HG03439 (cell line): Measurements from ENCODE around the gene UBE2J2.

Source experiments
- ATAC-seq: cut with Tn5 transposase; IDR thresholded peaks from one replicate; pipeline ENCODE4 v1.9.1; 2021; ENCODE audit warnings: mild to moderate bottlenecking, moderate library complexity; ENCODE audit not compliant: unreplicated experiment

Gene UBE2J2

DNA sequence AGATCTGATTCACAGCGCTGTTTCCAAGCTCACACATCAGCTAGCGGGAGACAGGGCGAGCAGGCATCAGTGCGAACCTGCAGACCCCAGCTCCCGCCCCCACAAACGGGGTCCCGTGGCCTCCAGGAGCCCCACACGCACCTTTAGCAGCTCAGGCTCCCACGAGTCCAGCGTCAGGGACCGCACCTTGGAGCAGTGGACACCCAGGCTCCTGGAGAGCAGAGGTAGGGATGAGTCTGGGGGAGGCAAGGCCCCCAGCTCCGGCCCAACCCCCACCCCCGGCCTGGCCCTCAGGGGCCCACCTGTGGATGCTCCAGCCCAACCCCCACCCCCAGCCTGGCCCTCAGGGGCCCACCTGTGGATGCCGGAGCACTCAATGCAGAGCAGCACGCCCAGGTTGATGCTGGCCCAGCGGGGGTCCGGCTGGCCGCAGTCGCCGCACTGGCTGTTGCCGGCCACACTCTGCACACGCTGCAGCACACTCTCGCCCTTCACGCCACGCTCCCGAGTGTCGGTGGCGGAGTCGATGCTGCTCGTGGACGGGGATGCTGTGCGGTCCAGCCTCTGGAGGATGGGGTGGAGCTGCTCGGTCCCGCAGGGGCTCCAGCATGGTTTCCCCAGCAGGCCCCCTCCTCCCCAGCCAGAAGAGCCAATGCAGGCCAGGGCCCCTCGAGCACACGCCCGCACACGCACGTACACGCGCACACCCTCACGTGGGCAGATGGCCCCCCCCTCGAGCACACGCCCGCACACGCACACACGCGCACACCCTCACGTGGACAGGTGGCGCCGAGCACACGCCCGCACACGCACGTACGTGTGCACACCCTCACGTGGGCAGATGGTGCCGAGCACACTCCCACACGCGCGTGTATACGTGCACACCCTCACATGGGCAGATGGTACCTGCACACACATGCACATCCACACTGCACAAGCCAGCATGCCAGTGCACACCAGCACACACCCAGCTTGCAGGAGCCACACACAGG lies 22.7 kb upstream of the UBE2J2 start:
- no peak for ATAC-seq

DNA sequence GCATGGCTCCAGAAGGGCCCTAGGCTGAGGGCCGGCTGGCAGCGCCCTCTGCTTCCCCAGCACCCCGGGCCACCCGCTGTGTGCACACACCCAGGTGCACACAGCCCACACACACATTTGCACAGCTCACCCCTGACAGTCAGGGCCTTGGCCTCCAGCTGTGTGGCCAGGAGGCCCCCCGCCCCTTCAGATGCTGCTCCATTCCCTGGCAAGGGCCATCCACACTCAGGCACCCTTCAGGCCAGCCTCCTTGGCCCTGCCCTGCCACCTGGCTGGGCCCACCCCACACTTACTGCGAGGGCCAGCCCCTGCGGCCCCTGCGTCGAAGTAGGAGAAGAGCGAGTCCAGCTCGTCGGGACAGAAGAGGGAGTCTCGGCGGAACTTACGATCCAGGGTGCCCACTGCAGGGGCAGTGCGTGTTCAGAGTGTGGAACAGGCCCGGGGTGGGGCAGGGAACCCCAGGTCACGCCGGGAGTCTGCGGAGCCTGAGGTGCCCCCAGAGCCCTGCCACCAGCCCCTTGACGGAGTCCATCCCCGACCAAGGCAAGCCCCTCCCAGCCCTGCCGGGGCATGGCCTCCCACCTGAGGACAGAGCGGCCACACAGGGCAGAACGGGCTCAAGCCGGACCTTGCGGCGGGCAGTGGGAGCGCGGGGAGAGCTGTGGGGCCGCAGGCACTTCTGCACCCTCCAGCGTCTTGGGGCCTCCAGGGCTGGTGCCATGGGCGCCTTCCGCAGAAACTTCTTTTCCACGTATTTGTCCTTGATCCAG lies 21.7 kb upstream of the UBE2J2 start:
- ATAC-seq, result no peak

DNA sequence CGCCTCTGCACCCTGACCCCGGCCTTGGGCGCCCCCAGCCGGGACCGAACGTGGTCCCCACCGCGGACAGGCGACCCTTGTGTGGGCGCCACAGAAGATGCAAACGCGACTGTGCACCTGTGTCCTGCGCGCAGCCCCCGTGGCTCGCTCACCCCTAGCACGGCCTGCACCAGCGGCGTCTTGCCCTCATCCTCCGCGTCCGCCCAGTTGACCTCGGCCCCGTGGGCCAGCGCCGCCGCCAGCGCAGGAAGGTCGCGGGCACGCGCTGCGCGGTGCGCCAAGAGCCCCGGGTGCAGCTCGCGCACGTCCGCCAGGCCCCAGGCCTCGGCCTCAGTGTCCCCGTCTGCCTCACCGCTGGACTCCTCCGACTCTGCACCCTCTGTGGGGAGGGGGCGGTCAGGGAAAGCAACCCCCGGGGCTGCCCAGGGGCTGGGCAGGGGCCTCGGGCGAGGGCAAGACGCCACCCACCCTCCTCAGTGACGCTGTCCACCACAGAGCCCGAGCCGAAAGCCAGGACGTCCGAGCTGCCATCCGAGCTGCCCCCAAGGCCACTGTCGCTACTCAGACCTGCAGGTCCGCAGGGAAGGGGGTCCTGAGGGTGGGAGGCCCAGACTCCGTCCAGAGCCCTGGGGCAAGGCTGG lies 20.7 kb upstream of the UBE2J2 start:
- ATAC-seq, result no peak

DNA sequence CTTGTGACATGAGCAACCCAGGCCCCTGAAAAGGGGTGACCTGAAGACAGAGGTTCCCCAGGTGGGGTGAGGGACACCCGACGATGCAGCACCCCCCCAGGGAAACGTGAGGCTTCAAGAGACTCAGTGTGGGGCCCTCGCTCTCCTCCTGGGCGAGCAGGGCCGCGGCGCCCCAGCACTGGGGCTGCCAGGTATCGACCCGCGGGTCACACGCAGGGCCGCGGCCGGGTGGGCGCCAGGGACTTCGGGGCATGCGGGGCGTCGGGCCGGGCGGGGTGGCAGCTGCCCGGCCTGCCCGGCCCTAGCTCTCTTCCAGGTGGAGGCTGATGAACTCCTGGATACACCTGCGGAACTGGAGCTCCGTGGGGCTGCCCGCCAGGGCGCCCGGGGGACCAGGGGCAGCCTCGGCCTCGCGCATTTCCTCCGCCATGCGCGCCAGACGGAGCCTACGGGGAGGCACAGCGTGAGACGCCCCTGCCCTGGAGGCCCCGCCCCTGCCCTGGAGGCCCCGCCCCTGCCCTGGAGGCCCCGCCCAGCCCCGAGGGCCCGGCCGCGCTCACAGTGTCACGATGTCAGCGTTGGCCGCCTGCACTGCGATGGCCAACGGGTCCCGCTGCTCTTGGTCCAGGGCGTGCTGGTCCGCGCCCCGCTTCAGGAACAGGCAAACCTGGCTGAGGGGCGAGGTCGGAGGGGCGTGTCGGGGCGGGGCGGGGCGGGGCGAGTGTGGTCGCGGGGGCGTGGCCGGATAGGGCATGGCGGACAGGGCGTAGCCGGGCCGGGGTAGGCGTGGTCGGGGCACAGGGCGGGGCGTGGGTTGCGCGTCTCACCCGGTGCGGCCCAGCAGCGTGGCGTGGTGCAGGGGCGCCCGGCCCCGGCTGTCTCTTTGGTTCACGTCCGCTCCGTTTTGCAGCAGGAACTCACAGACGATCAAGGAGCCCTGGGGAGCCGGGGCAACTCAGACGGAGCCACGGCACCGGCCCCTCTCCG lies 19.9 kb upstream of the UBE2J2 start:
- ATAC-seq, result no peak

DNA sequence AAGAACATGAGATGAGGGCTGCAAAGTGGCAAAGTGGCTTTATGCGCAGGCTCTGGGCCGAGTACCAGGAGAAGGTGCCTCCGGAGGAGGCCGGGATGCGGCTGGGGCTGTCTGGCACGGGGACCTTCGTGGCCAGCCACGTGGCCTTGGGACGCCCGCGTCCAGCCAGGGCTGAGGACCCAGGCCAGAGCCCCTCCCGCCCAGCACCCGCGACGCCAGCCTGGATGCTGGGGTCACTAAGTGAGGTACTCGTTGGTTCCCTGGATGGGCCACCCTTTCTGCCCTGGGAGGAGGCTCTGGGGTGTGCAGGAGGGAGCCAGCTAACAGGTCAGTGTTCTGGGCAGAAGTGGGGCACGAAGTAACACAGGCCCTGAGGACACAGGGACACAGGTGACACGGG lies 19.2 kb upstream of the UBE2J2 start:
- no peak for ATAC-seq

DNA sequence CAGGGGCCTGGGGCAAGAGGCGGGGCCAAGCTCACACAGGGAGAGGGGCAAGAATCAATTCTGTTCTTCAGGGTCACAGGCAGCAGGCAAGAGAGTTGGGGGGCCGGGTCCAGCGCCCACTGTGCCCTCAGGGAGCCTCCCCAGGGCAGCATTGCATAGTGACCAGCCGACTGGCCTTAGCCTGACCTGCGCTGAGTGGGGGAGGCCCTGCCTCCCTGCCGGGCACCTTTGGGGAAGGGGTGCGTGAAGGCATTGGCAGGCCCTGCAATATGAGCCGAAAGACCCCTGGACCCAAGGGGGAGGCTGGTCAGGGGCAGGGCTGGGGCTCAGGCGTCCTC lies 18.8 kb upstream of the UBE2J2 start:
- no peak for ATAC-seq

DNA sequence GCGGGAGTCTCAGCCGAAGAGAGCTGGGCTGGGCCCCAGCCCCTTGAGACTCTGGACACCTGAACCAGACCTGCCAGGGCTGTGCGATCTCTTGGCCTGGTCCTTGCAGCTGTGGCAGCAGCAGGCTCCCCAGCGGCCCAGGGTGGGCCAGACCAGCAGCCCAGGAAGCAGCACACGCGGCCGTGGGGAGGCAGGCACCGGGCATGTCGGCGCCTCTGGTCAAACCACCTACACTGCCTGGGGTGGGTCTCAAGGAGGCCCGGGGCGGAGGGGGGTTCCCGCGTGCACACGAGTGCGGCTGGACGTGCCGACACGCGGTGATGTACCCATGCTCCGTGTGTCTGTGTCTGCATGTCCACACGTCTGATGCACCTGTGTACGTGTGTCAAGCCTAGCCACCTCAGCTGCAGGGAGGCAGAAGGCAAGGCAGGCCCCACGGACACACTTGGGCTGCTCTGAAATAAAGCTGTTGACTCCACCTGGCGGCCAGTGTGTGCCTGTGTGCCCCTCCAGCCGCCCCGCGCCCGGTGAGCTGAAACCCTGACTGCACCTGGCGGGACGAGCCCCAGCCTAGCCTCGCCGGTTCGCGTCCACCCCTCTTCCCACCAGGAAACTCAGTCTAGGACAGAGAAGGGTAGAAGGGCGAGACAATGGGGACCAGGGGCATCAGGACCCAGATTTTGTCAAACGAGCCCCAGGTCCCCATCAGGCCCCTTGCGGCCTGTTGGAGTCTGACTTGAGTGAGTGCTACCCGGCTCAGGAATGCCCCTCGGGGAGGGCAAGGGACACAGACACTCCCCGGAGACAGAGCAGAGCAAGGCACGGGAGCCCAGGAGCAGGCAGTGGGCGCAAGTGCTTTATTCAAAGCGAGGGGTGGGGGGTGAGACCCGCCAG lies 18.1 kb upstream of the UBE2J2 start:
- no peak for ATAC-seq

DNA sequence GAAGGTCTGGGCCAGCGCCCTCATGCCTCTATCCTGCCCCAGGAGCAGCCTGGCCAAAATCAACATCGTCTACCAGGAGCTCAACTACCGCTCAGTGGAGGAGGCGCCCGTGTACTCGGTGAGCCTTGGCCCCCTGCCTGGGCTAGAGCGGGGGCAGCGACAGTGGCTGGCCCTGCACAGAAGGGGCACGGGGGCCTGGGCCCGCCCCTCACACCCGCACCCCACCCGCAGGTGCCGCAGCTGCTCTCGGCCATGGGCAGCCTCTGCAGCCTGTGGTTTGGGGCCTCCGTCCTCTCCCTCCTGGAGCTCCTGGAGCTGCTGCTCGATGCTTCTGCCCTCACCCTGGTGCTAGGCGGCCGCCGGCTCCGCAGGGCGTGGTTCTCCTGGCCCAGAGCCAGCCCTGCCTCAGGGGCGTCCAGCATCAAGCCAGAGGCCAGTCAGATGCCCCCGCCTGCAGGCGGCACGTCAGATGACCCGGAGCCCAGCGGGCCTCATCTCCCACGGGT lies 17.4 kb upstream of the UBE2J2 start:
- ATAC-seq, result no peak

DNA sequence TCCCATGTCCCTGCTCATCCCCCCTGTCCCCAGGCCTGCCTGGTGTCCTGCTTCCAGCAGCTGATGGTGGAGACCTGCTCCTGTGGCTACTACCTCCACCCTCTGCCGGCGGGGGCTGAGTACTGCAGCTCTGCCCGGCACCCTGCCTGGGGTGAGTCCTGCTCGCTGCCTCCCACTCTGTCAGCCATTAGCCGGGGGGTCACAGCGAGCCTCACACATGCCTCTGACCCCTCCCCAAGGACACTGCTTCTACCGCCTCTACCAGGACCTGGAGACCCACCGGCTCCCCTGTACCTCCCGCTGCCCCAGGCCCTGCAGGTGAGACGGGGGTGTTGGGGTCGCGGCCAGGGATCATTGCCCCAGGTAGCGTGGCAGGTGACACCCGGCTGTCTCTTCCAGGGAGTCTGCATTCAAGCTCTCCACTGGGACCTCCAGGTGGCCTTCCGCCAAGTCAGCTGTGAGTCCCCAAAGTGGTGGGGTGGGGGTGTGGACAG lies 16.6 kb upstream of the UBE2J2 start:
- no peak for ATAC-seq

DNA sequence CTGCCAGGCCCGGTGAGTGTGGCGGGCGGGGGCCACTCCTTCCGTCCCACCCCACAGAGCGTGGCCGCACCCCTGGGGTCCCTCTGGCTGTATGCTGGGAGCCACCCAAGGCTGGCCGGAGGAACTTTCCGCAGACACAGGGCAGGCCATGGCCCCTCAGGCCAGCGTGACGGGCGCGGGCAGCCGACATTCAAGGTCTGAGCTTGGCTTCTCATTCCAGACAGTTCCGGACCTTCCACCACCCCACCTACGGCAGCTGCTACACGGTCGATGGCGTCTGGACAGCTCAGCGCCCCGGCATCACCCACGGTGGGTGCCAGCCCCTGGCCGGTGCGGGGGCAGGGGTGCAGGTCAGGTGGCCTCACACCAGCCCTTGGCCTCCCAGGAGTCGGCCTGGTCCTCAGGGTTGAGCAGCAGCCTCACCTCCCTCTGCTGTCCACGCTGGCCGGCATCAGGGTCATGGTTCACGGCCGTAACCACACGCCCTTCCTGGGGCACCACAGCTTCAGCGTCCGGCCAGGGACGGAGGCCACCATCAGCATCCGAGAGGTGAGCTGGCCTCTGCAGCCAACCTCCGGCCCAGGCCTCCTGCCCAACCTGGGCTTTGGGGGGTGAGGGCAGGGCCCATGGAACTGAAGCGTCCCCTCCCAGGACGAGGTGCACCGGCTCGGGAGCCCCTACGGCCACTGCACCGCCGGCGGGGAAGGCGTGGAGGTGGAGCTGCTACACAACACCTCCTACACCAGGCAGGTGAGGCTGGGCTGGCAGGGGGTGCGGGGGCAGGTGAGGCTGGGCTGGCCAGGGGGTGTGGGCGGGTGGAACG lies 13.8 kb upstream of the UBE2J2 start:
- no peak for ATAC-seq

DNA sequence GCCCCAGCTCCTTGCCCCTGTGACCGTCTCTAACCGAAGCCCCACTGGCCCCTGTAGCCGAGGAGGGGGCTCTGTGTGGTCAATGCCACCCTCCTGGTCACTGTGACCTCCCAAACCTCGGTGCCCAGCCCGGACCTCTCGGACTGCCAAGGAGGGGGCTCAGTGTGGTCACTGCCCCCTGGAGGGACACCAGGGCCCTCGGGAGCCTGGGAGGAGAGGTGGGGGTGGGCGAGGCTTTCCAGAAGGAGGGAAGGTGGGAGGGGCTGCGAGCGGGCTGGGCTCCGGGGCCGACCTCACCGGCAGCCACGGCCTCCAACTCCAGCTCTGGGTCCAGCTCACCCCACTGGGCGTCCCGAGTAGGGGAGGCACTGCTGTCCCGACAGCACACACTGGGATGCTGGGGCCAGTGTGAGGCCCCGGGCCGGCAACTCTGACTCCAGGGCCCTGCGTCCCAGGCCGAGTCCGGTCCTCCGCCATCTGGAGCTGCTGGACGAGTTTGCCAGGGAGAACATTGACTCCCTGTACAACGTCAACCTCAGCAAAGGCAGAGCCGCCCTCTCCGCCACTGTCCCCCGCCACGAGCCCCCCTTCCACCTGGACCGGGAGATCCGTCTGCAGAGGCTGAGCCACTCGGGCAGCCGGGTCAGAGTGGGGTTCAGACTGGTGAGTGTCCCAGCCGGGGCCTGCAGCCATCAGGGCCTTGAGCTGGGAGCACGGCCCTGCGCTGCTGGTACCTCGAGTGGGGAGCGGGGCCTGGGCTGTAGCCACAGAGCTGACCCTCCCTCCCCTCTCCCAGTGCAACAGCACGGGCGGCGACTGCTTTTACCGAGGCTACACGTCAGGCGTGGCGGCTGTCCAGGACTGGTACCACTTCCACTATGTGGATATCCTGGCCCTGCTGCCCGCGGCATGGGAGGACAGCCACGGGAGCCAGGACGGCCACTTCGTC lies 12.9 kb upstream of the UBE2J2 start:
- no peak for ATAC-seq

DNA sequence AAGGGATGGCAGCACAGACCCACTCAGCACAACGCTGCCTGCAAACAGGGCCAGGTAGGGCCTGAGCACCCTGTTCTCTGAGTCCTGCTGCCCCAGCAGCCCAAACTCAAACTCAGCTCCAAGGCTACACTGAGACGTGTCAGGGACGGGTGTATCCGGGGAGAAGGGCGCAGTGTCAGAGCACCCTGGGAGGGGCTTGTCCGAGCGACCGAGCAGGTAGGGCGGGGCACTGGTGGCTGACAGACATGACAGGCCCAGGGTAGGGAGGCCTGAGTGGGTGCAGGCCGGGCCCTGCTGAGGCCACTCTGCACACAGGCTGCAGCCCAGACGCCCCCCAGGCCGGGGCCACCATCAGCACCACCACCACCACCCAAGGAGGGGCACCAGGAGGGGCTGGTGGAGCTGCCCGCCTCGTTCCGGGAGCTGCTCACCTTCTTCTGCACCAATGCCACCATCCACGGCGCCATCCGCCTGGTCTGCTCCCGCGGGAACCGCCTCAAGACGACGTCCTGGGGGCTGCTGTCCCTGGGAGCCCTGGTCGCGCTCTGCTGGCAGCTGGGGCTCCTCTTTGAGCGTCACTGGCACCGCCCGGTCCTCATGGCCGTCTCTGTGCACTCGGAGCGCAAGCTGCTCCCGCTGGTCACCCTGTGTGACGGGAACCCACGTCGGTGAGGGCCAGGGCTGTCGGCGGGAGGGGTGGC lies 12.1 kb upstream of the UBE2J2 start:
- no peak for ATAC-seq

DNA sequence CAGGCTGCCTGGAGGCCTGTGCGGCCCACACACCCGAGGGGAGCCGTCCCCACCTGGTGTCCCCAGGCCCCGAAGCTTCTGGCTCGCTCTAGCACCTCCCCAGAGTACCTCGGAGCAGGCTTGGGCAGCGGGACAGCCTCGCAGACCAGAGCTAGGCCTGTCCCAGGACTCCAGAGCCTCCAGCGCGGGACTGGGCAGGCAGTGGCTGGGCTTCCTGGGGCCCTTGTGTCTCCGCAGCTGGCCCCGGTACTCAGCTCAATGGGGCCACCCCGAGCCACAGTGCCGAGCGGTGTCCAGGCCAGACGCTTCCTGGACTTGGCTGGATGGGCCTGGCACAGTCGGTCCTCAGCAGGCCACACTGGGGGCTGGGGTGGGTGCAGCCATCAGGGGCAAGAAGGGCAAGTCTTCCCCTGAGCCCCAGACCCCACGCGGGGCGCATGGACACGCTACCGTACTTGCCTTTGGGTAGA lies 11.5 kb upstream of the UBE2J2 start:
- ATAC-seq, result no peak

DNA sequence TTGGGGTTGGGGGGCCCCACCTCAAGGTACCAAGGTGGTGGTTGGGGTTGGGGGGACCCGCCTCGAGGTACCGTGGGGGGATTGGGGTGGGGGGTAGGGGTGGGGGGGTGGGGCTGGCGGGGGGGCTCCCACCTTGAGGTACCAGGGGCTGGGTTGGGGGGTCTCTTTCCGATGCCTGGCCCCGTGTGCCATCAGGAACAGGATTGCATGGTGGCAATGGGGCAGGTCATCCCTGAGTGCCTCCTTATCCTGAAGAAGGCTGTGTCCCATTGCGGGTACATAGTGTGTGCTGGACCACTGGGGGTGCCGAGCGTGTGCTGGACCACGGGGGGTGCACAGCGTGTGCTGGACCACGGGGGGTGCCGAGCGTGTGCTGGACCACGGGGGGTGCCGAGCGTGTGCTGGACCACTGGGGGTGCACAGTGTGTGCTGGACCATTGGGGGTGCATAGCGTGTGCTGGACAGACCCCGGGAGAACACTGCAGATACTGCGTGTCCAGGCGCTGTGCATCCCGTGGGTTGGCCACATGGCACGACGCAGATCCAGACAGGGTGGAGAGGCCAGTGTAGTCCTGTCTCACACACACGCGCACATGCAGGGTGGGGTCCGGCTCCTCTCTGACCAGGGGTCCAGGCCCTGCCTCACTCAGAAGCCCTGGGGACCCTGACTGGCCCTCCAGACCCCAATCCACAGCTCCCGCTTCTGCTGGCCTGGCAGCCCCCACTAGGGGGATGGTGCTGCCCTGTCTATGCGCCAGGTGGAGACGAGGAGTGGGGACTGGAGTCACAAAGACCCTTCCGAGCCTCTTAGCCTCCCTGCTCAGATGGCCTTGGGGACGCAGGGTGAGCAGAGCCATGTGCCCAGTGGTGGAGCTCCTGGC lies 10.8 kb upstream of the UBE2J2 start:
- ATAC-seq, result no peak

DNA sequence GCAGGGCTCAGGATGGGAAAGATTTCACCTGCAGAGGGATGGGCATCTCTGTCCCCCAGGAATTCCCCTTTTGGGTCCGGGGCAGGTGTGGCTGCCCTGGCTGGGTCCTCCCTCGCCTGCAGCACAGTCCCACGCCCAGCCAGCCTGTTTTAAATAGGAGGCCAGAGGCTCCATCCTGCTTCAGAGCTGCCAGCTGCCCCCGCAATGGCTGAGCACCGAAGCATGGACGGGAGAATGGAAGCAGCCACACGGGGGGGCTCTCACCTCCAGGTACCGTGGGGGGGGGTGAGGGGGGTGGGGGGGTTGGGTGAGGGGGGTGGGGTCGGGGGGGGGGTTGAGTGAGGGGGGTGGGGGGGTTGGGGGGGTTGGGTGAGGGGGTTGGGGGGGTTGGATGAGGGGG lies 10.2 kb upstream of the UBE2J2 start:
- no peak for ATAC-seq
